NCI-H510A treated with DMSO at 0.1 percent for 48 hours (cell line): ENCODE results near the gene SH3PXD2A.
"Not testable (repeated sequence)": the region's sequence is repeated elsewhere in the genome, so short reads cannot be mapped to it uniquely, and the experiment has no call there.

ENCODE experiments used
- DNase-seq: peaks from one replicate; lab custom pipeline; 2025; lab: John Stamatoyannopoulos, UW

Gene SH3PXD2A

GRCh38 chr10:103746598-103746997 lies 108.8 kb downstream of the SH3PXD2A start:
- no peak for DNase-seq

- DNase-seq = no peak
Observed at GRCh38 chr10:103745341-103746247, 109.8 kb downstream of the SH3PXD2A start.

- DNase-seq = no peak
Observed at GRCh38 chr10:103742824-103743223, 112.6 kb downstream of the SH3PXD2A start.

- DNase-seq = no peak
Observed at GRCh38 chr10:103740611-103741010, 114.8 kb downstream of the SH3PXD2A start.

- DNase-seq = no peak
Observed at GRCh38 chr10:103739039-103739764, 116.2 kb downstream of the SH3PXD2A start.

GRCh38 chr10:103737735-103738367 lies 117.5 kb downstream of the SH3PXD2A start:
- no peak for DNase-seq

GRCh38 chr10:103736763-103737162 lies 118.6 kb downstream of the SH3PXD2A start:
- peak; percentile 83 for DNase-seq

GRCh38 chr10:103736044-103736443 lies 119.3 kb downstream of the SH3PXD2A start:
- no peak for DNase-seq

GRCh38 chr10:103734731-103735130 lies 120.6 kb downstream of the SH3PXD2A start:
- no peak for DNase-seq

GRCh38 chr10:103733045-103733419 lies 122.3 kb downstream of the SH3PXD2A start:
- no peak for DNase-seq

- DNase-seq = no peak
Observed at GRCh38 chr10:103732339-103733044, 122.9 kb downstream of the SH3PXD2A start.

- no peak for DNase-seq
Observed at GRCh38 chr10:103731609-103732270, 123.6 kb downstream of the SH3PXD2A start.

- not testable (repeated sequence) for DNase-seq
Observed at GRCh38 chr10:103731026-103731425, 124.3 kb downstream of the SH3PXD2A start.

- no peak for DNase-seq
Observed at GRCh38 chr10:103729851-103730250, 125.5 kb downstream of the SH3PXD2A start.

- no peak for DNase-seq
Observed at GRCh38 chr10:103727991-103728689, 127.2 kb downstream of the SH3PXD2A start.

GRCh38 chr10:103727546-103727963 lies 127.8 kb downstream of the SH3PXD2A start:
- DNase-seq = no peak

GRCh38 chr10:103726637-103727036 lies 128.7 kb downstream of the SH3PXD2A start:
- no peak for DNase-seq

GRCh38 chr10:103725242-103725641 lies 130.1 kb downstream of the SH3PXD2A start:
- no peak for DNase-seq

- no peak for DNase-seq
Observed at GRCh38 chr10:103724771-103725170, 130.6 kb downstream of the SH3PXD2A start.

GRCh38 chr10:103724074-103724473 lies 131.3 kb downstream of the SH3PXD2A start:
- no peak for DNase-seq

GRCh38 chr10:103723557-103723956 lies 131.8 kb downstream of the SH3PXD2A start:
- DNase-seq = no peak
